Activated CD8-positive, alpha-beta memory T cell treated with anti-CD3 and anti-CD28 coated beads, Interleukin-2, amount 50 U/mL, for 24 hours (primary cell): ENCODE measurements around the gene GABBR2.
"Not testable (repeated sequence)": the region's sequence is repeated elsewhere in the genome, so short reads cannot be mapped to it uniquely, and the experiment has no call there.

Experiments used
- DNase-seq: peaks from one replicate; pipeline ENCODE4 v3.0.0-alpha.2; 2020; ENCODE audit errors: extremely low read depth

Gene GABBR2

GRCh38 chr9:98596486-98596885 lies 112.2 kb downstream of the GABBR2 start:
- no peak for DNase-seq

- DNase-seq: no peak
Measured at GRCh38 chr9:98594546-98595160, 114.1 kb downstream of the GABBR2 start.

GRCh38 chr9:98593354-98594253 lies 115.1 kb downstream of the GABBR2 start:
- DNase-seq: no peak

GRCh38 chr9:98591696-98592095 lies 117.0 kb downstream of the GABBR2 start:
- no peak for DNase-seq

GRCh38 chr9:98590101-98590500 lies 118.6 kb downstream of the GABBR2 start:
- no peak for DNase-seq

- DNase-seq: no peak
Measured at GRCh38 chr9:98589102-98589501, 119.6 kb downstream of the GABBR2 start.

GRCh38 chr9:98584853-98585438 lies 123.8 kb downstream of the GABBR2 start:
- DNase-seq: not testable (repeated sequence)

- no peak for DNase-seq
Measured at GRCh38 chr9:98584059-98584458, 124.7 kb downstream of the GABBR2 start.

GRCh38 chr9:98583417-98583816 lies 125.3 kb downstream of the GABBR2 start:
- no peak for DNase-seq

GRCh38 chr9:98580956-98581355 lies 127.8 kb downstream of the GABBR2 start:
- DNase-seq: no peak

- DNase-seq: no peak
Measured at GRCh38 chr9:98579700-98580099, 129.0 kb downstream of the GABBR2 start.

- no peak for DNase-seq
Measured at GRCh38 chr9:98577446-98577845, 131.3 kb downstream of the GABBR2 start.

- no peak for DNase-seq
Measured at GRCh38 chr9:98576859-98577258, 131.9 kb downstream of the GABBR2 start.

- DNase-seq: no peak
Measured at GRCh38 chr9:98576354-98576753, 132.4 kb downstream of the GABBR2 start.

- DNase-seq: no peak
Measured at GRCh38 chr9:98575379-98576346, 133.1 kb downstream of the GABBR2 start.

- DNase-seq: no peak
Measured at GRCh38 chr9:98573749-98574278, 134.9 kb downstream of the GABBR2 start.

GRCh38 chr9:98572796-98573195 lies 135.9 kb downstream of the GABBR2 start:
- DNase-seq: no peak

GRCh38 chr9:98572054-98572627 lies 136.6 kb downstream of the GABBR2 start:
- DNase-seq: no peak

- no peak for DNase-seq
Measured at GRCh38 chr9:98571643-98572042, 137.1 kb downstream of the GABBR2 start.

GRCh38 chr9:98570663-98571440 lies 137.9 kb downstream of the GABBR2 start:
- no peak for DNase-seq
